Naive thymus-derived CD8-positive, alpha-beta T cell (primary cell): ENCODE measurements around the gene WDR83. TPM values are rescaled to one million over a fixed set of nuclear protein-coding genes. Genes with fewer than 3 reads are reported as not detected.
"Not testable (repeated sequence)": the region's sequence is repeated elsewhere in the genome, so short reads cannot be mapped to it uniquely, and the experiment has no call there.

Source experiments
- ATAC-seq, 2 donors: fragments of 150-1000 bp; cut with Tn5 transposase in 1 of 2; sonication (Bioruptor Pico), chemical (Tn5 transposase) in 1 of 2; 1 replicate in 1 of 2; 2 replicates in 1 of 2; pipeline ENCODE4 v1.10.0; 2021; ENCODE audit warnings: mild to moderate bottlenecking in 2 of 2, moderate library complexity in 2 of 2
- POLR2A ChIA-PET: fragments of 350-600 bp; sonication (Branson Sonifier 250); formaldehyde crosslinking; loops from one replicate; lab custom pipeline; 2021; ENCODE audit warnings: antibody characterized with exemption; lab: Charles Lee
- DNase-seq, 10 donors: peaks; one replicate each; pipeline versions ENCODE4 v3.0.0 to v3.0.0-alpha.2; 2020 to 2022
- H3K27ac Mint-ChIP-seq, 10 donors: one replicate each; pipeline ENCODE4 v1.8.0; 2020 to 2022; ENCODE audit warnings: mild to moderate bottlenecking in 10 of 10, mixed read lengths in 10 of 10, moderate library complexity in 4 of 10, inconsistent platforms in 1 of 10
- H3K27me3 Mint-ChIP-seq, 5 donors: one replicate each; pipeline ENCODE4 v1.8.0; 2021 to 2022; ENCODE audit warnings: mixed read lengths in 5 of 5
- H3K36me3 Mint-ChIP-seq, 3 donors: one replicate each; pipeline ENCODE4 v1.8.0; 2020 to 2022; ENCODE audit warnings: mixed read lengths in 3 of 3, mild to moderate bottlenecking in 2 of 3, inconsistent platforms in 1 of 3
- H3K4me1 Mint-ChIP-seq, 4 donors: one replicate each; pipeline ENCODE4 v1.8.0; 2021 to 2022; ENCODE audit warnings: mixed read lengths in 4 of 4
- H3K4me3 Mint-ChIP-seq, 10 donors: one replicate each; pipeline ENCODE4 v1.8.0; 2020 to 2022; ENCODE audit warnings: mild to moderate bottlenecking in 10 of 10, mixed read lengths in 10 of 10, moderate library complexity in 6 of 10, inconsistent platforms in 1 of 10
- H3K9me3 Mint-ChIP-seq, 9 donors: one replicate each; pipeline ENCODE4 v1.8.0; 2020 to 2022; ENCODE audit warnings: mixed read lengths in 9 of 9, mild to moderate bottlenecking in 3 of 9, inconsistent platforms in 1 of 9, moderate library complexity in 1 of 9
- polyA plus RNA-seq, 3 donors: library from polyadenylated mRNA; unstranded; fragments of 300-500 nt; fragmentation: Illumina TruSeq; gene quantifications; one replicate each; pipeline ENCODE4 v1.2.3, GENCODE V29; 2021
- total RNA-seq, 8 experiments: library from RNA in 2 of 8; stranded (reverse) in 2 of 8; gene quantifications; one replicate each; pipeline ENCODE4 v1.2.3 and lab custom pipeline; 2021 to 2026

The WDR83 gene
- total and polyA plus RNA-seq, 5 experiments from 2014 or later = 12.6 to 22.7 (median 17.6) TPM

DNA sequence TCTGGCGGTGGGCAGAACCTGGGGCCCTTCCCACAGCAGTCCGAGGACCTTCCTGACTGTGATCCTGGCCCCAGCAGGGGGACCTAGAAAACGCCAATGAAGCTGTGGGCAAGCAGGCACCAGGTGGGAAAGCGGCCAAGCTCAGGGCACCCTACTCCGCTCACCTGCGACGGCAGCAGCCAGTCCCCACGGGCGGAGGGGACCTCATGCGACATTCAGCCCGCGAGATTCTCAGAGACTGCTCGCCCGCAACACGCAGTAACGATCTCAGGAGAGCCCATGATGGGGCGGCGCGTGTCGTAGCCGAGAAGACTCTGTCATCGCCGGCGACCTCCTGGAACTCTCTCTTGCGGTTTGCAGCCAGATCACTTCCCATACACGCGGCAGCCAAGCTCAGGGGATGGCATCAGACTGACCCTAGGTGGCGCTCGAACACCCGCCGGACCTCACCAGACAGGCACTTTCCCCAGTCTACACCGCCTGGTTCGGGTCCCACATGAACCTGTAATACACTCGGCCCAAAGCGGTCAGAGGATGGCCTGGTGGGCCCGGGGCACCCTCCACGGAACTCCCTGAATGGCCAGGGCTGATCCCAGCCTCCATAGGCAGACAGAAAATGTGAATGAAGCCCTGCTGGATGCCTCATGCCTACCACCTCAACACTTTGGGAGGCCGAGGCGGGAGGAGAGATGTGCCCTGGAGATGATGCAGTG is 26.6 kb upstream of the WDR83 start:
- DNase-seq (peak; percentile 68 to 90 (median 81)), ATAC-seq (peak; percentile 83 to 90)
- H3K27ac Mint-ChIP-seq = peak overlapping the region; percentile 79 to 95 (median 93)
- peaks cover 0 to 10% (median 0%) of the 10 kb centered on the region in 3 donors for H3K36me3 Mint-ChIP-seq
- peaks cover 8 to 35% (median 21%) of the 10 kb centered on the region in 4 donors for H3K4me1 Mint-ChIP-seq
- POLR2A ChIA-PET = interaction anchor here (0.8 to 2.1 kb wide), 6 partner anchors 26 to 155 kb away, joined by 3 to 12 read pairs (median 4); partner anchors contain the start of genes GET3, MAN2B1, WDR83 and ZNF709
- no peaks in the 10 kb centered on the region for H3K9me3 Mint-ChIP-seq
- peak overlapping the region; percentile 74 to 89 (median 82) for H3K4me3 Mint-ChIP-seq
- no peaks in the 10 kb centered on the region for H3K27me3 Mint-ChIP-seq

GRCh38 chr19:12641456-12641855 is 25.2 kb upstream of the WDR83 start:
- DNase-seq (no peak), ATAC-seq (no peak)
- Mint-ChIP-seq H3K9me3 (no peaks in the 10 kb centered on the region), H3K27ac (peak overlapping the region in 1 of 10 donors; percentile 43), H3K36me3 (peaks cover 0 to 17% (median 0%) of the 10 kb centered on the region in 3 donors), H3K4me3 (peak overlapping the region in 3 of 10 donors; percentile 18 to 26 (median 24)), H3K27me3 (no peaks in the 10 kb centered on the region), H3K4me1 (peaks cover 6 to 25% (median 14%) of the 10 kb centered on the region in 4 donors)
- POLR2A ChIA-PET = interaction anchor here (2.1 kb wide), 1 partner anchor 28 kb away, joined by 12 read pairs; a partner anchor contains a TSS

DNA sequence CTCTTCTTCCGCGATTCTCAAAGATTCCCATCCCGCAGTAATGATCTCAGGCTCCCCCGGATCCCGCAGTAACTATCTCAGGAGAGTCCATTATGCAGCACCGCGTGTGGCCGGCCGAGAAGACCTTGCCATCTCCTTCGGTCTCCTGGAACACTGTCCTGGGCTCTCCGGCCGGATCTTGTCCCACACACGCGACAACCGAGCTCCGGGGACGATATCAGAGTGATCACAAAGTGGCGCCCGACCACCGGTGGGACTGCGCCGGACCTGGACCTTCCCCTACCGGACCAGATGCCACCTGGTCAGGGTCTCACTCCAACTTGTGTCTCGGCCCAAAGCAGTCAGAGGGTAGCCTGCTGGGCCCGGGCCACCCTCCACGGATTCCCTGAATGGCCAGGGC is 24.1 kb upstream of the WDR83 start:
- H3K4me1 Mint-ChIP-seq = peaks cover 8 to 15% (median 9%) of the 10 kb centered on the region in 4 donors
- H3K4me3 Mint-ChIP-seq = no peak overlapping the region
- ATAC-seq = no peak
- POLR2A ChIA-PET = no interaction called here
- H3K36me3 Mint-ChIP-seq = peaks cover 0 to 19% (median 0%) of the 10 kb centered on the region in 3 donors
- DNase-seq = no peak
- no peaks in the 10 kb centered on the region for H3K27me3 Mint-ChIP-seq
- H3K9me3 Mint-ChIP-seq = no peaks in the 10 kb centered on the region
- H3K27ac Mint-ChIP-seq = no peak overlapping the region

DNA sequence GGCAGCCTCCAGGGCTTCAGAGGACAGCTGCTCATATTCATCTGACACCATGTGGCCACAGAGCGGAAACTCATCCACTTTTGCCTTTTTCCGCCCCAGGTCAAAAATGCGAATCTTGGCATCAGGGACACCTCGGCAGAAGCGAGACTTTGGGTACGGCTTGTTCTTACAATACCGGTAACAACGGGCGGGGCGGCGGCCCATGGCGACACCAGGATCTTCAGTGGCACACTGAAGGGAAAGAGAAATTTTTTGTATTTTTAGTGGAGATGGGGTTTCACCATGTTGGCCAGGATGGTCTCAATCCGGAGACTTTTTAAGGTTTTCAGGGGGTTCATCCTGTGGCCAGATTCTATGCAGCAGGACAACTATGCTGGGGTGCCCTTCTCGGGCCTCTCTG is 22.9 kb upstream of the WDR83 start:
- Mint-ChIP-seq H3K36me3 (peaks cover 0 to 19% (median 0%) of the 10 kb centered on the region in 3 donors), H3K4me1 (peaks cover 8 to 12% (median 9%) of the 10 kb centered on the region in 4 donors), H3K27ac (peak overlapping the region in 2 of 10 donors; percentile 21 to 53)
- POLR2A ChIA-PET, H3K4me3 Mint-ChIP-seq, ATAC-seq, H3K9me3 Mint-ChIP-seq, DNase-seq, H3K27me3 Mint-ChIP-seq: not testable (repeated sequence)

DNA sequence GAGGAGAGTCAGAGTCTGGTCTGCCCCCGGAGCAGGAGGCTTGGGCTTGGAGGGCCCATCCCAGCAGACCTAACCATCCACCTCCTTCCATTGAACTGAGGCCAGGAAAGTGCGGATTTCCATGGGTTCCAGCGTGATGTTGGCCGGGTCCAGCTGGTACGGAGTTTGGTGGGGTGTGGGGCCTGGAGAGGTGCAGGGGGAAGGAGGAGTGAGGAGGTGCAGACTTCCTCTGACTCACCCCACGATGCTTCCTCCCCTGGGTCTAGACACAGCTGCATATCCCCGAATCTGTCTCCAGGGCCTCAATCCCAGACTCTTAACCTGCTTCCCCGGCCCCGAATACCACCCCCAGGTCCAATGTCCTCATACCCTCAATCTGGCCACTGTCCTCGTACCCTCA is 20.1 kb upstream of the WDR83 start:
- Mint-ChIP-seq H3K27ac (peak overlapping the region in 3 of 10 donors; percentile 19 to 60 (median 27)), H3K4me3 (no peak overlapping the region), H3K27me3 (no peaks in the 10 kb centered on the region), H3K9me3 (no peaks in the 10 kb centered on the region), H3K4me1 (peaks cover 0 to 1% (median 0%) of the 10 kb centered on the region in 4 donors), H3K36me3 (peaks cover 0 to 25% (median 2%) of the 10 kb centered on the region in 3 donors)
- POLR2A ChIA-PET = interaction anchor here (0.7 kb wide), 1 partner anchor 26 kb away, joined by 3 read pairs; no protein-coding TSS in a partner anchor
- no peak for ATAC-seq
- DNase-seq = no peak

GRCh38 chr19:12647047-12647446 is 19.6 kb upstream of the WDR83 start:
- Mint-ChIP-seq H3K4me3 (no peak overlapping the region), H3K27me3 (no peaks in the 10 kb centered on the region), H3K36me3 (peaks cover 0 to 29% (median 6%) of the 10 kb centered on the region in 3 donors), H3K9me3 (no peaks in the 10 kb centered on the region), H3K4me1 (peaks cover 0 to 1% (median 0%) of the 10 kb centered on the region in 4 donors), H3K27ac (peak overlapping the region in 3 of 10 donors; percentile 19 to 69 (median 44))
- ATAC-seq (no peak), DNase-seq (no peak)
- POLR2A ChIA-PET = interaction anchor here (0.7 kb wide), 1 partner anchor 25 kb away, joined by 3 read pairs; no protein-coding TSS in a partner anchor

- Mint-ChIP-seq H3K27ac (peak overlapping the region in 4 of 10 donors; percentile 38 to 76 (median 58)), H3K4me3 (no peak overlapping the region), H3K27me3 (no peaks in the 10 kb centered on the region), H3K4me1 (peaks cover 0 to 1% (median 0%) of the 10 kb centered on the region in 4 donors), H3K36me3 (peaks cover 0 to 32% (median 6%) of the 10 kb centered on the region in 3 donors), H3K9me3 (no peaks in the 10 kb centered on the region)
- peak in 2 of 10 donors; percentile 15 to 45 for DNase-seq
- peak; percentile 61 to 69 for ATAC-seq
- POLR2A ChIA-PET = interaction anchor here (0.6 kb wide), 1 partner anchor 9 kb away, joined by 3 read pairs; no protein-coding TSS in a partner anchor
Measured at GRCh38 chr19:12647490-12648071, 19.0 kb upstream of the WDR83 start.

- Mint-ChIP-seq H3K4me1 (peaks cover 0 to 1% (median 0%) of the 10 kb centered on the region in 4 donors), H3K4me3 (no peak overlapping the region), H3K27ac (peak overlapping the region in 2 of 10 donors; percentile 46 to 69), H3K27me3 (no peaks in the 10 kb centered on the region), H3K9me3 (no peaks in the 10 kb centered on the region), H3K36me3 (peaks cover 0 to 29% (median 6%) of the 10 kb centered on the region in 3 donors)
- ATAC-seq (no peak), DNase-seq (no peak)
- POLR2A ChIA-PET = interaction anchor here (0.6 kb wide), 1 partner anchor 9 kb away, joined by 3 read pairs; no protein-coding TSS in a partner anchor
Measured at GRCh38 chr19:12648088-12648487, 18.5 kb upstream of the WDR83 start.

DNA sequence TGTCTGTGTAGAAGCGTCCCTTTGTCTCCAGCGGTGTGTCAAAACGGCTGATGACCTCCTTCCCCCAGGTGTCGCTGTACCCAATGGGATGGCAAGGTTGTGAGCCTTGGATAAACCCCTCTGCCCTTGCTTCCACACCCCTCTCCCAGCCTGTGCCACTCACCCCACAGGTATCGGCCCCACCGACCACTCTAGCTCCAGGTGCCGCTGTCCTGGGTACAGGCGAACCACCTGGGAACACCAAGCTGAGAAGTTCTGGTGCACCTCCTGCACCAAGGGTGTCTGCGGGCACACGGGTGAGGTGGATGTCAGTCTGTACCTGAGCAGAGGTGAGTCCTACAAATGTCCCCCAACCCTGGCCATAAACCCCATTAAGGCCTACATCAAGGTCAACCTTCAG is 16.7 kb upstream of the WDR83 start:
- H3K9me3 Mint-ChIP-seq = no peaks in the 10 kb centered on the region
- H3K4me3 Mint-ChIP-seq = no peak overlapping the region
- peaks cover 0 to 1% (median 0%) of the 10 kb centered on the region in 4 donors for H3K4me1 Mint-ChIP-seq
- H3K36me3 Mint-ChIP-seq = peaks cover 0 to 33% (median 6%) of the 10 kb centered on the region in 3 donors
- POLR2A ChIA-PET = interaction anchor here (0.7 to 1.1 kb wide), 4 partner anchors 20 to 151 kb away, joined by 3 to 5 read pairs (median 4); a partner anchor contains a TSS
- DNase-seq (no peak), ATAC-seq (no peak)
- H3K27me3 Mint-ChIP-seq = no peaks in the 10 kb centered on the region
- H3K27ac Mint-ChIP-seq = no peak overlapping the region

GRCh38 chr19:12652219-12652618 is 14.4 kb upstream of the WDR83 start:
- DNase-seq (no peak), ATAC-seq (no peak)
- POLR2A ChIA-PET = no interaction called here
- H3K4me1 Mint-ChIP-seq = peaks cover 0 to 6% (median 3%) of the 10 kb centered on the region in 4 donors
- no peaks in the 10 kb centered on the region for H3K9me3 Mint-ChIP-seq
- H3K27ac Mint-ChIP-seq = no peak overlapping the region
- no peak overlapping the region for H3K4me3 Mint-ChIP-seq
- H3K36me3 Mint-ChIP-seq = peaks cover 6 to 47% (median 21%) of the 10 kb centered on the region in 3 donors
- H3K27me3 Mint-ChIP-seq = no peaks in the 10 kb centered on the region

- POLR2A ChIA-PET = no interaction called here
- ATAC-seq = no peak
Measured at GRCh38 chr19:12655546-12655945, 11.1 kb upstream of the WDR83 start.

GRCh38 chr19:12656899-12657571 is 9.6 kb upstream of the WDR83 start:
- Mint-ChIP-seq H3K9me3 (no peaks in the 10 kb centered on the region), H3K36me3 (peaks cover 9 to 76% (median 17%) of the 10 kb centered on the region in 3 donors), H3K4me3 (no peak overlapping the region), H3K27ac (no peak overlapping the region), H3K4me1 (peaks cover 0 to 5% (median 4%) of the 10 kb centered on the region in 4 donors), H3K27me3 (no peaks in the 10 kb centered on the region)
- POLR2A ChIA-PET = interaction anchor here (0.6 kb wide), 1 partner anchor 68 kb away, joined by 3 read pairs; no protein-coding TSS in a partner anchor
- ATAC-seq (peak in 1 of 2 donors; percentile 16), DNase-seq (no peak)

More at GRCh38 chr19:12655546-12655945, 11.1 kb upstream of the WDR83 start:
- H3K36me3 Mint-ChIP-seq = peaks cover 9 to 74% (median 23%) of the 10 kb centered on the region in 3 donors
- H3K4me3 Mint-ChIP-seq = no peak overlapping the region
- peak overlapping the region in 2 of 10 donors; percentile 2 to 8 for H3K27ac Mint-ChIP-seq
- no peak for DNase-seq
- no peaks in the 10 kb centered on the region for H3K27me3 Mint-ChIP-seq
- no peaks in the 10 kb centered on the region for H3K9me3 Mint-ChIP-seq
- H3K4me1 Mint-ChIP-seq = peaks cover 0 to 5% (median 4%) of the 10 kb centered on the region in 4 donors
